ENCODE measurements around the gene CFD.

CFD gene

GRCh38 chr19:892243-892893, 32.9 kb downstream of the CFD start:
- no peak for DNase-seq

- DNase-seq, result peak; percentile 83 to 96 (median 88)
These were observed 33.6 kb downstream of the CFD start, which contains the start of the genes MED16 and RNU6-9 for GRCh38 chr19:892894-893689. TSS of gene MED16 (minus strand) at chr19:893187. CDS start at chr19:891131, 2,056 bp downstream. TSS of gene RNU6-9 (plus strand) at chr19:893484.

- no peak for DNase-seq
These were observed 37.0 kb downstream of the CFD start for GRCh38 chr19:896434-896833.

- no peak for DNase-seq
These were observed 37.5 kb downstream of the CFD start for GRCh38 chr19:896999-897398.

- no peak for DNase-seq
These were observed 38.1 kb downstream of the CFD start for GRCh38 chr19:897442-898039.

- DNase-seq, result peak; percentile 30 to 58 (median 50)
These were observed 39.2 kb downstream of the CFD start for GRCh38 chr19:898663-899062.

- DNase-seq, result no peak
These were observed 40.0 kb downstream of the CFD start for GRCh38 chr19:899336-900042.

- DNase-seq, result no peak
These were observed 40.5 kb downstream of the CFD start for GRCh38 chr19:900043-900301.

GRCh38 chr19:900302-901111, 41.0 kb downstream of the CFD start:
- peak; percentile 14 to 46 (median 40) for DNase-seq

- DNase-seq, result no peak
These were observed 42.0 kb downstream of the CFD start for GRCh38 chr19:901216-902092.

- DNase-seq, result no peak
These were observed 42.6 kb downstream of the CFD start for GRCh38 chr19:902093-902370.

GRCh38 chr19:902446-903226, 43.2 kb downstream of the CFD start:
- no peak for DNase-seq

- DNase-seq, result no peak
These were observed 43.9 kb downstream of the CFD start for GRCh38 chr19:903266-903797.

GRCh38 chr19:904545-904944, 45.1 kb downstream of the CFD start:
- no peak for DNase-seq

GRCh38 chr19:906480-906879, 47.0 kb downstream of the CFD start:
- peak in 3 of 6 experiments; percentile 14 to 28 (median 18) for DNase-seq

GRCh38 chr19:907183-907853, 47.9 kb downstream of the CFD start:
- DNase-seq, result peak in 2 of 6 experiments; percentile 27 to 33

GRCh38 chr19:911197-912033, 52.0 kb downstream of the CFD start:
- DNase-seq, result peak in 4 of 6 experiments; percentile 18 to 56 (median 24)

GRCh38 chr19:912181-913079, 53.0 kb downstream of the CFD start:
- DNase-seq, result peak in 3 of 6 experiments; percentile 39 to 64 (median 50)
